Stimulated activated CD4-positive, alpha-beta T cell treated with anti-CD3 and anti-CD28 coated beads, Interleukin-2, amount 100 ng/mL, for 4 hours (primary cell): Measurements from ENCODE around the gene SNED1.

Experiments used
- DNase-seq: peaks from one replicate; pipeline ENCODE4 v3.0.0-alpha.2; 2020; ENCODE audit warnings: low read depth

The SNED1 gene

DNA sequence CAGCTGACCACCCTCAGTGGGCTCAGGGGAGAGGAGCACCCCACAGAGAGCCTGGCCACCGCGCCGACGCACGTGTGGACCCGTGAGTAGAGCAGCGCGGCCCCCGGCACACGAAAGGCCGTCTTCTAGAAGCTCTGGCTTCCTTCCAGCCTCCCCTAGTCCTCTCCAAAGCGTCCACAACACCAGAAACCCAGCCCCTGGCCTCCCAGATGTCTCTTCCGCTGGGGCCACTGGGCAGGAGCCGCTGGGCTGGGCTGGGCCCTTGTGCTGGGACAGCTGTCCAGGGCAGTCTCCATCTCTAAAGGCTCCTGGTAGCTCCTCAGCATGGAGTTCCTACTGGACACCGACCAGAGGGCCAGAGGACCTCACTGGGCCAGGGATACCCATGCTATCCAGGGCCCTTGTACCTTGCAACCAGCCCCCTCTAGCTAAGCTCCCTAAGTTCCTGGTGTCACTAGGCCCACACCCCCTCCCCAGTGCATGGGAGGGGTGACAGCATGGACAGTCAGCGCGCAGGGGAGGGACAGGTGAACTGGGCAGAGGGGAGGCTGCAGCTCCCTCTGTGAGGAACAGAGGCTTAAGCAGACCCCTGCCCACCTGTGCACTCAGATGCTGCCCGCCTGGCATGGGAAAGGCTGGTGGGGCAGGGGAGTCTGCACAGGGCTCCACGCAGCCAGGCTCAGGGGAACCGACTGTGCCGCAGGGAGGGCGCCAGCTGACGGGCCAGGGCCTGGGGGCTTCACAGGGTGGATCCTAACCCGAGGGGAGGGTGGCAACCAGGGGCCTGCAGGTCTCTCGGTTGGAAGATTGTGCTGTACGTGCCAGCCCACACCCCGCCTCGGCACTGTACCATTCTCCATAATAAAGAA, 70.8 kb downstream of the SNED1 start:
- no peak for DNase-seq

DNA sequence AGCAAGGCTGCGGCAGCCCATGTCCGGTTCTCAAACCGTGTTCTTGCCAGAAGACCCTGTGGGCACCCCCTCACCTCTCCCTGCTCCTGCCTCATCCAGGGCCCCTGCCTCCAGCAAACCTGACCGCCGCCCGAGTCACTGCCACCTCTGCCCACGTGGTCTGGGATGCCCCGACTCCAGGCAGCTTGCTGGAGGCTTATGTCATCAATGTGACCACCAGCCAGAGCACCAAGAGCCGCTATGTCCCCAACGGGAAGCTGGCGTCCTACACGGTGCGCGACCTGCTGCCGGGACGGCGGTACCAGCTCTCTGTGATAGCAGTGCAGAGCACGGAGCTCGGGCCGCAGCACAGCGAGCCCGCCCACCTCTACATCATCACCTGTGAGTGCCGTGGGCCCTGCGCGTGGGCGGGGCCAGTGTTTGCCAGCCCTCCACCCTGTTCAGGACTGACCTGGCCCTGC, 71.4 kb downstream of the SNED1 start:
- DNase-seq: no peak

DNA sequence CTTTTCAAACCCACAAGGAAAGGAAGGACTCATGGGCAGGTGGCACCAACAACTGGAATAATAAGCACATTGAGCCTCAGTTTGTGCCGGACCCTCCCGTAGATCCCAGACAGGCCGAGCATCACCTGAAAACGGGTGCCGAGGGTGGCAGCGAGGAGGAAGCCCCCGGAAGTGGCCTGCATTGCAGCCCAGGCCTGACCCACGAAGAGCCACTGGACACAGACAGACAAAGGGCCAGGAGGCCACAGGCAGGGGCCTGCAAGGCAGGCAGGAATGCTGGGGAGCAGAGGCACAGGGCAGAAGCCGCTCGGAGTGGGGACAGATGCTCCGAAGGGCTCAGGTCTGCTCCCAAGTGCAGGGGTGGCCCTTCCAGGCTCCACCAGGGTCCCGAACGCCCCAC, 71.9 kb downstream of the SNED1 start:
- DNase-seq: no peak

DNA sequence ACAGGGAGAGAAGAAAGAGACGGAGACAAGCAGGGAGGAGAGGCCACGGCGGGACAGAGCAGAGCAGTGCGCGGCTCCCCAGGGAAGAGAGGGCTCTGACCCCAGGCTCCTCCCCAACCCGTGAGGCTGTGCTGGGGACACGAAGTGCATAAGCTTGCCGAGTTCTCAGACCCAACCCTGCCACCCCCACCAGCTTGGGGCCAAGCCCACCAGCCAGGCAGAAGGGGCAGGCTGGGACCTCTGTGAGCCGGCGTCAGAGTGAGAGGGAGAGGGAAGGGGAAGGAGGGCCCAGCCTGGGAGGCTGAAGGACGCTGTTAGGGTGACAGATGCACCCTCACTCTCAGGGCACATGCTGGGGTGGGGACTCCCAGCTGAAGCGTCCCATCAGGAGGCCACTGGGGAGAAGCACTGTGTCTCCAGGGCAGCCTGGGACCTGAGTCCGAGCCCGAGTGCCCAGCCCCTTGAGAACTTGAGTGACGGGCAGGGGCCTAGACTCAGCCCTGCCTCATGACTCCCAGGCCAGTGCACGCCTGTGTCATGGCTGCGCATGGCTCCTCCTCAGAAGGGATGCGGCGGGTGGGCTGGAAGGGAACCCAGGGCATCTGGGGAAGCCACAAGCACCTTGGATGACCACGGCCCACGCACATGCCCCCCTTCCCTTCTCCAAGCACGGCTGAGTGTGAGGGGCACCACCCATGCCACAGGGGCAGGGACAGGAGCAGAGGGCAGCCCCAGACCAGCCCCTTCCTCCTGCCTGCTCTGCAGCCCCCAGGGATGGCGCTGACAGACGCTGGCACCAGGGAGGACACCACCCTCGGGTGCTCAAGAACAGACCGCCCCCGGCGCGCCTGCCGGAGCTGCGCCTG, 72.6 kb downstream of the SNED1 start:
- no peak for DNase-seq

DNA sequence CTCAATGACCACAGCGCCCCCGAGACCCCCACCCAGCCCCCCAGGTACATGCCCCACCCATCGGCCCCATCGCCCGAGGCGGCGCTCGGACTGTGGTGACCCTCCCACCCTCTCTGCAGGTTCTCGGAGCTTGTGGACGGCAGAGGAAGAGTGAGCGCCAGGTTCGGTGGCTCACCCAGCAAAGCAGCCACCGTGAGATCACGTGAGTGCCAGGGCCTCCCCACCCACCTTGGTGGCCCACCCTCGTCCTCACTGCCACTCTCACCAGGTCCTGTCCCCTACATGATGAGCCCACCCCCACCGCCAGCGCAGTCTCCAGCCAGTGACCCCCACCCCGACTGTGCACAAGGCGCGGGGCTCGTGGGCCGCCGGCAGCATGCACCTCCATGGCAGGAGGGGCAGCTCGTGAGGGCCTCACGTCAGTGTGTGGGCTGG, 73.3 kb downstream of the SNED1 start:
- no peak for DNase-seq

DNA sequence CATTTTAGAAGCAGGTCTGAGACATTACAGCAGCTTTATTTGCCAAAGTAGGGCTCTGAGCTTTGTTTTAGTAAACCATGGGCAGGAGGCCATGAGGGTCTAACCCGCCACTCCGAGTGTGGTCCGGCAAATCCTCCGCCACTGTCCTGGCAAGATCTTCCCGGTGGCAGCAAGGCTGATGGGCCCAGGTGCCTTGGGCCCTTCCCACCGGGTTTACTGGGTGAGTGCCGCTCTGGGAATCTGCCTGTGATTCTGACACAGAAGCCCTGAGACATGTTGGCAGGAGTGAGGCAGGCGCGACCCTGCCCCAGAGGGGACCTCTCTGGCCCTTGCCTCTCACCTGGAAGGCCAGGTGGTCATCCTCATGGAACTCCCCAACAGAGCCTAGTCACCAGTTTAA, 73.7 kb downstream of the SNED1 start:
- no peak for DNase-seq

DNA sequence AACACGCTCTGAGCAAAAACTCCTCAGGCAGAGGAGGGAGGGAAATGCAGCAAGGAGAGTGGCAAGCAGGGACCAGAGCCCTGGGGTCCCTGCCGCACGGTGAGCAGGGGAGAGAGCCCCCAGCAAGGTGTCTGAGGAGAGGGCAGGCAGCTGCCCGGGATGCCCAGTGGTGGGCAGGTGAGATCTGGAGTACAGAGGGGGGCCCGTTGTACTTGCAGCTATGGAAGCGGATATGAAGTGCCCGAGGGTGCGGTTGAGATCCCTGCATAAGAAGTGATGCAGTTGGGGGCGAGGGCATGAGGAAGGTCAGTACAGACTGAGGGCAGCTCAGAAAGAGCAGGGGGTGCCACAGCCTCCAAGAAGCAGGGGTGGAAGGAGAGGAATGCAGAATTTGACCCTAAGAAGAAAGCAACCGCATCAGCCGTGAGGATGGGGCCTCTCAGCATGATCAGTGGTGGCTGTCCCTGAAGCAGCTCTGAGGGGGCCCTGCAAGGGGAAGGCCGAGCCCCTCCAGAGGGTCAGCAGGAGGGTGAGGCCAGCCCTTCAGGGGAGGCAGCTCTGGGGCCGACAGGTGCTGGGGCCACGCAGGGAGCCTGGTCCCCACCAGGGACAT, 74.2 kb downstream of the SNED1 start:
- no peak for DNase-seq

DNA sequence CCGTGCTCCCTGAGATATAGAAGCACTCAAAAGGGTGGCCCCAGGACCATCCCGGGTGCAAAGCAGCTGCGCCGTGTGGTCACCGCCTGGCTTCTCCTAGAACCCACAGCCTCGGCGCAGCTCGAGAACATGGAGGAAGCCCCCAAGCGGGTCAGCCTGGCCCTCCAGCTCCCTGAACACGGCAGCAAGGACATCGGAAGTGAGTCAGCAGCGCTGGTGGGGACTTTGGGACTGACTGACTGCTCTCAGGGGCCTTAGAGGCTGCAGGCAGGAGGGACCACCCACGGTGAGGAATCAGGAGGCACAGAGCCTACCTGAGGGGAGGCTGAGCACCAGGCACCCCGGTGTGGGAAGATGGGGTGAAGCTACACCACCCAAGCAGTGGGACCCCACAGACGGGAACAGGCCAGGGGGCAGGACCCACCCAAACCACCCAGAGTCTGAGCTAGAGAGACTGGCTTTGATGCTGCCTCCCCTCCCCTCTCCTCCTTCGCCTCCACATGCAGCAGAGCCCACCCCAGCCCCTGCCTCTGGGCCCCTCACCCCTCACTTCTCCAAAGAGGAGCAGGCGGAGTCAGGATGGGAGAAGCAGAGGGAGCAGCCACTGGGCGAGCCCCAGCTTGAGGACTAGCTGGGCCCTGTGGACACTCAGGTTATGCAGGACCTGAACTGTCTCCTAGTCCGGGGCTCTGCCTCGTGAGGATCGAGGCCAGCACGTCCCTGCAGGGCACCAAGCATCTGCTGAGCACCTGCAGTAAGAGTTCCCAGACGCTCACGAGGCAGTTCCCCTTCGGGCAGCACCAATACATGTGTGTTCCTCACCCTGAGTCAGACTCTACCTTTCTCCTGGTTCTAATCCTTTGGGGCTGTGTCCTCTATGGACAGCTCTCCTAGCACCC, 75.0 kb downstream of the SNED1 start:
- no peak for DNase-seq

DNA sequence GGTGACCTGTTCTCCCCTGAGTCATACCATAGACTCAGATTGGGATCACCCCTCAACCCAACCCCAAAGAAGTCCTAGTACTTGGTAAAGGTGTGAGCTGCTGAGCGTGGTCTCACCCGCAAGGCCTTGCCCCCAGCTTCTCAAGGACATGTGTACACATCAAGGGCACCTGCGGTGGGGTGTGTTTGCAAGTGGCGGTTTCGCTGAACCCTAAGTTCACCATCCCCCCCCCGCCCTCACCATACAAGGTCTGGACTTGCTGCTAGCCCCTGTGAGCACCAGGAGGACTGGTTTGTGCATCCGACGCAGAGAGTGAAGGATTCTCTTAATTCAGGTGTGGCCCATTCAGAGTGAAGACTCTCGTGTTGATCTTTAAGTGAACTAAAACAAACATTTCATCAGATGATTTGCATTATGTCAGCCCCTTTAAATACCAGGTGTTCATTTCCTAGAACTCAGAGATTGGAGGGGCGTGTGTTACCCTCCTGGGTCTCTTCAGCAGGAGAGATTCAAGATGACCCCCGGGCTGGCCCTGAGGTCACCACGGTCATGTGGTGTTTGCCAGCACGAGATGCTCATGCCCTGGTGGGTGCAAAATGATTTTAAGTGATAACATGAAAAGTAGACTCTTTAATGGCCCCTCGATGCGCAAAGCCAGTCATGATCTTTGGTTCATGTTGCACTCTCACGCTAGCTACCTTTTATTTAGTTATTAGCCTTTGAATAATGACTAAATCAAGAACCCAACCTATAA, 75.8 kb downstream of the SNED1 start:
- no peak for DNase-seq

DNA sequence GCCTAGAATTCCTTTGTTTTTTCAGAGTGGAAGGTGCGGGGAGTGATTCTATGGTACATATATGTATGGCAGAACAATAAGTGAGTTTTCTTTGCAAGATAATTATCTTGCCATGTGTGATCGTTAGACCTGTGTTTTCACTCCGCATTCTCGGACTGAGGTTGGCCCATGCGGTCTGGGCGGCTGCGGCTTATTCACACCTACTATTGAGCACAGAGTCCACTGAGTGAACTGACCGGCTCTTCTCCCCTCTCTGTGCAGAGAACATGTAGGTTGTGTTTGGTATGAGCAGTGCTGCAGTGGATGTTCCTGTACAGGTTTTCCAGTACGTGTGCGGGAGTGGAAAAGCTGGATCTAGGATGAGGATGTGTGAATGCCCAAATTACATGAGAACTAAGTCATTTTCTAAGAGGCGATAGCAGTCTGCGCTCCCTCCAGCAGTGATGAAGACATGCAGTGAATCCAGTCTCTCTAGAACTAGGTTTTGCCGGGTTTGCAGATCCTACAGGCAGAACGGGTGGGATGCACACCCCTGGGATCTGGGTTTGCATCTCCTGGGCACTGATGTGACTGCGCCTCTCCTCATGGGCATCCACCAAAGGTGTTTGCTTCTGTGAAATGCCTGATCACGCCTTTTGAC, 76.6 kb downstream of the SNED1 start:
- no peak for DNase-seq

DNA sequence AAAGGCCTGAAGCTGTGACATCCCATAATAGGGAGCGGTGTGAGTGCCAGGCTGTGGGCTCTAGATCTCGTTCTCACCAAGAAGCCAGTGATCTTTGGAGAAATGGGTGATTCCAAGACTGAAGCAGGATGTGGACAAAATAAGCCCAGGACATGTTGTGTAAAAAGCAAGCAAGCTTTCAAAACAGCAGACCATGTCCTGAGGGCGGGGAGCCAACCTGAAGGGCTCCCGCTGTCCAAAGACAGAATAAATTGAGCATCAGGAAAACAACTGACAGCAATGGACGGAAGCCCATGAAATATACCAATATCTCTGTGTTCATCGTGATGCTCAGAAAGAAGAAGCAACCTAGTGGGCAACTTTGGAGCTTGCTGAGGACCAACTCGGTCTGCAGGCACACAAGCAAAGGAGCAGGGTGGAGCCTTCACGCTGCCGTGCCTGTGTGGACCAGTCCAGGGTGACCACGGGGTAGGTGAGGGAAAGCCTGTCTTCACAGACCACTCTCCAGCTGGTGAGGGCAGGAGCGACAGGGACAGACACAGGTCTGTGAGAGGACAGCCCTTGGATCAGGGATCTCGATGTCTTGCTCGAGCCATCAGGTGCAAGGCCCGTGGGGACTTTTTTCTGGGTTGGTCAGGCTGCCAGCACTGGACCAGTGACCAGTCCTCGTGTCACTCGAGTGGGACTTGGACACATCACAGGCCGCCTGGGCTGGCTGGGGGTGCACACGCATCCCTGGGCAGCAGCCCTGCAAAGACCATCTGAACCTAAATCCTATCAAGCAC, 82.2 kb downstream of the SNED1 start:
- DNase-seq: no peak

DNA sequence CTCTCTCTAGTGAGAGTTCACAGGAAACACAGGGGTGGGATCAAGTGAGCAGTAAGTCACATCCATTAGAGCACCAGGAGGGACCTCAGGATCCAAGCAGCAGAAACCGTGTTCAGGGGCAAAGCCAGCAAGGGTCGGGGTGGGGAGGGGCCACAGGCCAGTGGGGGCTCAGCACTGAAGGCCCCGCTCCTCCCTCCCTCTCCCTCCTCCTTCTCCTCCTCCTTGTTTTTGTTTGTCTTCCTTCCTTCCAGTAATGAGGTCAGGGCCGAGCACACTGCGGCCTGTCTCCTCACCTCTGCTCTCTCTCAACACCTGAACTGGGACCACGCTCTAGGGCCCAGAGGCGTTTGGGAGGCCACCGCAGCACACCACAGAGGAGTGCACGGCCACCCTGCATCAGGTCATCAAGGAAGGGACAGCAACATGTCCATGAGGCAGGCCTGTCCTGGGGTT, 82.8 kb downstream of the SNED1 start:
- no peak for DNase-seq

DNA sequence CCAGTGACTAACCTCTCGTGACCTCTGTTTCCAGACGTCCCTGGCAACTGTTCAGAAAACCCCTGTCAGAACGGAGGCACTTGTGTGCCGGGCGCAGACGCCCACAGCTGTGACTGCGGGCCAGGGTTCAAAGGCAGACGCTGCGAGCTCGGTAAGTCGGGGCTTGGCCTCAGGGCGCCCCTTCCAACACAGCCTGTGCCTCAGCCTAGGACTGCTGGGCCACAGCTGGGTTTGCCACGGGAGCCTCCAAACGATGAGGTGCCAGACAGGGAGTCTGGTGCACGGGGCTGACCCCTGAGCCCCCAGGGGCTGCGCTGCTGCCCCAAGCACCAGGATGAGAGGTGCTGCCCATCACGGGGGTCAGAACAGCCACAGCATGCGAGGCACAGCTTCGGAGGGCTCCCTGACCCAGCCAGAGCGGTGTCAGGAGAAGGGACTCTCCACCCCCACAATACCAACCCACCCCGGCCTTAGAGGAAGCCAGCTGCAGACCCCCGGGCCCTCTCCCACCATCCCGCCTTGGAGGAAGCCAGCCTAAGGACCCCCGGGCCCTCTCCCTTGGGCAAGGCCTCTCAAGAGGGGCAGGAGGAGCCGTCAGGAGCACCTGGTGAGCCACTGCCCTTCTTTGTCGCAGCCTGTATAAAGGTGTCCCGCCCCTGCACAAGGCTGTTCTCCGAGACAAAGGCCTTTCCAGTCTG, 83.4 kb downstream of the SNED1 start:
- no peak for DNase-seq

DNA sequence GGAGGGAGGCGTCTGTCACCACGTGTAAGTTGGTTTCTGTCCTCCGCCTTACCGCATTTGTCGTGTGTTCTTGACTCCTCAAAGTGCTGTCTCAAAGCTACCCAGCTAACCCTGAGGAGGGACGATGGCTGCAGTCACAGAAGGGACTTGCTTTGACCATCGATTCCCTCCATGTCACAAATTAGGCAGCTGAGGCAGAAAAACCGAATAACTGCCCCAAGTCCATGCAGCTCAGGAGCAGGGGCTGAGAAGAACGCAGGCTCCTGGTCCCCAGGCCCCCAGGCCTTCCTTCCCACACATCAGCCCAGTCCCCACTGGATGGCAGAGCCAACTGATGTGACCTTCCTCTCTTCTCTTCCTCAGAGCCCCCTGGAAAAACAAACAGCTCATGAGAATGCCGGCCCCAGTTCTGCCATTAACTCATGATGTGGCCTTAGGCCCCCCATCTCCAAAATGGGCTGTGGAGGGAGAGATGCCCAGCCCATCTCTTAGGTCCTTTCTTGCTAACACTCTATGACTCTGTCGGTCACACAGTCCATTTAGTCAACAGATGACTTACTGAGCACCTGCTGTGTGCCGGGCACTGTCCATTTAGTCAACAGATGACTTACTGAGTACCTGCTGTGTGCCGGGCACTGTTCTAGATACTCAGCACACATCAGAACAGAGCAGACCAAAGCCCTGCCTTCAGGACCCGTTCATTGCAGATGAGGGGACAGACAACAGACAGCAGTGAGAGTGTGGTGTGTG, 84.1 kb downstream of the SNED1 start:
- DNase-seq: no peak

DNA sequence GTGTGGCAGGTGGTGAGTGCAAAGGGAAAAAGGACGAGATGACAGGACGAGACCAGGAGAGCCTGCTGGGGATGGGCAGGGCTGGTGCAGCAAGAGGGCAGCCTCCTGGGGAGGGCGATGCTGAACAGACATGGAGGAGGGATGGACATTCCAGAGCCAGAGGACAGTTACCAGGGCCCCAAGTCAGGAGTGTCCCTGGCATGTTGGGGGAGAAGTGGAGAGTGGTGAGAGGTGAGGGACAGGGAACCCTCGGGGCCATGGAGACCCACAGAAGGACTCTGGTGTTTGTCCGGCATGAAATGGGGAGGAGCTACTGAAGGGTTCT, 84.6 kb downstream of the SNED1 start:
- no peak for DNase-seq

DNA sequence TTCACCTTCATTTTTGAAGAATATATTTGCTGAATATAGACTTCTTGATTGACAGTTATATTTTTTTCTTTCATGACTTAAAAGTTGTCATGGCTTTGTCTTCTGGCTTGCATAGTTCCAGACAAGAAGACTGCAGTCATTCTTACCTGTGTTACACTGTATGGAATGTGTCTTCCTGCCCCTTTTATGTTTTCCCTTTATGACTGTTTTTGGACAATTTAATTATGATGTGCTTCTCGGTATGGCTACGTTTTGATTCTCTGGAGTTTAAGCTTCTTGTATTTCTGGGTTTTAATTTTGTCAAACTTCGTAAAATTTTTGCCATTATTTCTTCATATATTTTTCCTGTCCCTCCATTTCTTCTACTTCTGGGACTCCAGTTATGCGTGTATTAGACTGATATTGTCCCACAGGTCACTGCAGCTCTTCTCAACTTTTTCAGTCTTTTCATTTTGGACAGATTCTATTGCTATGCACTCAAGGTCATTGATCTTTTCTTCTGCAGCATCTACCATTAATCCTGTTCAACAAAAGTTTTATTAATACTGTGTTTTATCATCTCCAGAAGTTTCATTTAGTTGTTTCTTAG, 86.5 kb downstream of the SNED1 start:
- DNase-seq: no peak

DNA sequence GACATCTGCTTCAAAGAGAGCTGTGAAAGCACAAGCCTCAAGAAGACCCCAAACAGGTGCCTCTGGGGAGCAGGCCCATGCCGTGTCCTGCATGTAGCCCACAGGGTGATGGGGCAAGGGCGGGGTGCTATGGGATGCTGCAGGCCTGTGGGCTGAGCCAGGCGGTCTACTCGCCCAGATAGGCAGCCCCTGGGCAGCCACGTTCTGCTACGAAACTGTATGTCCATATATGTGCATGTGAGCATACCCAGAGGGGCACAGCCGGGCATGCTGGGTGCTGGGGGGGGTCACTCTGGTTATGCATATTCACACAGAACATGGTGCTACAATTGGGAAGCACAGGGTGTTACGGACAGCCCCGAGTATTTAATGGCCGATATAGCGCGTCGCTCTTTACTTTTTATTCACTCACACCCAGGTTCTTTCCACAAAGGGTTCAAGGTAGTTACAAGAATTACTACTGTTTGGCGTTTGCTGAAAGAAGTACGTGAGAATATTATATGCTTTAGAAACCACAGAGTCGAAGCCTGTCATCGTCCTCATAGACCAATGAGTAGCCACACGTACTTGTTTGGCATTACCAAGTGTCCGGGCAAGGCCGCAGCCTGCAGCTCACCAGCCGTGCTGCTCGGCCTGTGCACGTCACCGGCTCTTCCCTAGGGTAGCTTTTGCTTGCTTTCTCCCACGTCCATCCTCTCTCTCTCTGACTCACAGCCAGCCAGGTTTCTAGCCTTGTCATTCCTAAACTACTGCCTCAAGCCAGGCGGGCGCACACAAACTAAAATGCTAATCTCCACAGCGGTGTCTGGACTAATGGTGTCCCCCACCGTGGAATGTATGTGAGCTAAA, 89.2 kb downstream of the SNED1 start:
- DNase-seq: no peak
